NCI-H1092 (cell line): Measurements from ENCODE around the gene SAMHD1.
"Not testable (repeated sequence)": the region's sequence is repeated elsewhere in the genome, so short reads cannot be mapped to it uniquely, and the experiment has no call there.

Source experiments
- DNase-seq: peaks from one replicate; lab custom pipeline; 2025; lab: John Stamatoyannopoulos, UW

The SAMHD1 gene

GRCh38 chr20:36956016-36956415 is 4.5 kb upstream of the SAMHD1 start:
- no peak for DNase-seq

- DNase-seq = no peak
These were observed 651 bp upstream of the SAMHD1 start for GRCh38 chr20:36951979-36952738.

- no peak for DNase-seq
These were observed 902 bp downstream of the SAMHD1 start for GRCh38 chr20:36950414-36951197.

GRCh38 chr20:36941401-36941835 is 10.1 kb downstream of the SAMHD1 start:
- DNase-seq = no peak

GRCh38 chr20:36937402-36937770 is 14.1 kb downstream of the SAMHD1 start:
- DNase-seq = no peak

GRCh38 chr20:36936761-36937401 is 14.6 kb downstream of the SAMHD1 start:
- not testable (repeated sequence) for DNase-seq

GRCh38 chr20:36936341-36936740 is 15.2 kb downstream of the SAMHD1 start:
- DNase-seq = no peak

- not testable (repeated sequence) for DNase-seq
These were observed 17.9 kb downstream of the SAMHD1 start for GRCh38 chr20:36933571-36933970.

GRCh38 chr20:36932476-36933426 is 18.8 kb downstream of the SAMHD1 start:
- no peak for DNase-seq

GRCh38 chr20:36932067-36932466 is 19.4 kb downstream of the SAMHD1 start:
- not testable (repeated sequence) for DNase-seq

GRCh38 chr20:36929691-36930090 is 21.8 kb downstream of the SAMHD1 start:
- no peak for DNase-seq

GRCh38 chr20:36929290-36929689 is 22.2 kb downstream of the SAMHD1 start:
- no peak for DNase-seq

- DNase-seq = no peak
These were observed 23.8 kb downstream of the SAMHD1 start for GRCh38 chr20:36927704-36928103.

- DNase-seq = no peak
These were observed 24.8 kb downstream of the SAMHD1 start for GRCh38 chr20:36926653-36927200.

- DNase-seq = no peak
These were observed 26.3 kb downstream of the SAMHD1 start for GRCh38 chr20:36925234-36925633.

GRCh38 chr20:36924167-36925045 is 27.1 kb downstream of the SAMHD1 start:
- DNase-seq = no peak

GRCh38 chr20:36920334-36920730 is 31.2 kb downstream of the SAMHD1 start:
- DNase-seq = no peak

- DNase-seq = peak; percentile 23
These were observed 31.7 kb downstream of the SAMHD1 start for GRCh38 chr20:36919715-36920333.

- DNase-seq = no peak
These were observed 33.6 kb downstream of the SAMHD1 start for GRCh38 chr20:36917943-36918342.

- no peak for DNase-seq
These were observed 34.3 kb downstream of the SAMHD1 start for GRCh38 chr20:36917240-36917639.
